Sigmoid colon (tissue), 7 donors: ENCODE results near the gene SEC61B. TPM values are rescaled to one million over a fixed set of nuclear protein-coding genes. Genes with fewer than 3 reads are reported as not detected.
"Not testable (repeated sequence)": the region's sequence is repeated elsewhere in the genome, so short reads cannot be mapped to it uniquely, and the experiment has no call there.

Experiments
- DNase-seq: peaks from one replicate; pipeline ENCODE4 v3.0.0-alpha.2; 2019
- H3K27ac ChIP-seq, 4 donors: fragments of 200-600 bp; sonication (generic); one replicate each; pipeline ENCODE4 v1.5.1; 2016 to 2019; ENCODE audit warnings: mild to moderate bottlenecking in 1 of 4
- H3K27me3 ChIP-seq, 3 donors: fragments of 200-600 bp; sonication (generic); one replicate each; pipeline ENCODE4 v1.5.1; 2019; ENCODE audit warnings: mild to moderate bottlenecking in 1 of 3
- H3K36me3 ChIP-seq, 4 donors: fragments of 200-600 bp; sonication (generic); one replicate each; pipeline ENCODE4 v1.5.1; 2016 to 2019
- H3K4me1 ChIP-seq, 4 donors: fragments of 200-600 bp; sonication (generic); one replicate each; pipeline ENCODE4 v1.5.1; 2017 to 2019
- H3K4me3 ChIP-seq, 4 donors: fragments of 200-600 bp; sonication (generic); one replicate each; pipeline ENCODE4 v1.5.1; 2017 to 2019; ENCODE audit warnings: mild to moderate bottlenecking in 2 of 4, moderate library complexity in 1 of 4
- H3K9me3 ChIP-seq, 4 donors: fragments of 200-600 bp in 3 of 4; sonication (generic) in 3 of 4; one replicate each; pipeline versions ENCODE4 v1.5.1 to v1.6.1; 2013 to 2019
- EP300 ChIP-seq, 4 donors: sonication (generic); formaldehyde crosslinking; IDR thresholded peaks; one replicate each; pipeline ENCODE4 v1.6.1; 2017; ENCODE audit warnings: antibody characterized with exemption in 4 of 4
- POLR2A ChIP-seq, 2 donors: fragments of 450-650 bp; IDR thresholded peaks; one replicate each; pipeline ENCODE4 v1.6.1; 2016; ENCODE audit warnings: antibody characterized with exemption in 2 of 2, mild to moderate bottlenecking in 2 of 2, moderate library complexity in 2 of 2
- POLR2AphosphoS5 ChIP-seq, 4 donors: sonication (generic); formaldehyde crosslinking; IDR thresholded peaks; one replicate each; pipeline ENCODE4 v1.6.1; 2017; ENCODE audit warnings: antibody characterized with exemption in 4 of 4
- WGBS, 2 donors: extraction: QIAGEN DNeasy Blood & Tissue Kit; methylation state at CpG; one replicate each; pipeline ENCODE4 v1.1.7; 2013; 5-methylcytosine and 5-hydroxymethylcytosine counted together
- intact Hi-C: fragments of 100-400 bp; cut with DNase I; formaldehyde crosslinking; loops from one replicate; pipeline ENCODE4 v1.15.1; 2023
- polyA plus RNA-seq, 3 donors: library from polyadenylated mRNA; stranded (reverse); fragments of 200-250 nt; gene quantifications; one replicate each; pipeline ENCODE4 v1.2.3, GENCODE V29; 2013
- total RNA-seq, 4 donors: library from RNA; depleted of rRNA; stranded (reverse); fragments of >200 nt; gene quantifications; one replicate each; pipeline ENCODE4 v1.1.0, GENCODE V29; 2016
- TF ChIP-seq, protein P1 (sequence below), 4 experiments: fragments of 450-650 bp in 3 of 4; fragments of 200-600 bp in 1 of 4; IDR thresholded peaks; one replicate each; pipeline ENCODE4 v1.5.1; 2016 to 2019; ENCODE audit warnings: antibody characterized with exemption in 4 of 4, mild to moderate bottlenecking in 3 of 4, moderate library complexity in 2 of 4
- donor health status: healthy with polysubstance abuse.
- donor health status: Bipolar disorder and iron deficiency.
- donor health status: healthy.

Gene SEC61B
- total and polyA plus RNA-seq, 7 donors, result 37.1 to 343 (median 70.3) TPM

DNA sequence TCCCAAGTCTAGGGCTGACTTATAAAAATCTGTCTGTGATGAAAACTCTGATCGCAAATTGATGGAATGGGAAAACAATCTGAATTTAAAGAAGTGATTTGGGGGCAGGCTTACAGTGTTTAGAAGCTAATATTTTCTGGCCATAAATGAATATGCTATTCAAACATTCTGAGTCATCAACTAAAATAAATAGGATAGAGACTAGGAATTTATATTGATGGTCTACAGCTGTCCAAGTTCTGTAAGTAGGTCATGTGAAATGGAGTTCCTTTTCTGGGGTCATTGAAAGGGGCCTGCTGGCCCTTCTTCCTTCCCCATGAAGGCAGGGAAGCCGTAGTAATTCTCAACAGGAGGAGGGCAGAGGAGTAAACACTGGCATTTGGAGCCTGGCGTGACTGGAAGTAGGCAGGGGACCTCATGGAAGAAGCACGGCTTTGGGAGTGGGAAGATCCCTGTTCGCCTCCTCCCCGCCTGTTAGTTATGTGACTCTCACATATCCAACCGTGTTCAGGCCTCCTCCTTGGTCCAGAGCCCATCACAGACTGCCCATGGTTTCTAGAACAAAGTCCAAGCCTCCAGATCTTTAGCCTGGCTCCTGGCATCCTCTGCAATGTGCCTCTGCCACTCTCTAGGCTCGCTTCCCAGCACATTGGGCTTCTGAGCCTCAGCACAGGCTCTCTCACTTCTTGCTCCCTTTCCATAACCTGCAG, 32.0 kb upstream of the SEC61B start:
- H3K27me3 ChIP-seq, result no peaks in the 10 kb centered on the region
- DNase-seq, result no peak
- no peaks in the 10 kb centered on the region for H3K9me3 ChIP-seq
- H3K4me1 ChIP-seq, result peaks cover 0 to 2% (median under 1%) of the 10 kb centered on the region in 4 donors
- 76% methylated on average over 8 of the region's 8 CpGs for WGBS, 2 donors
- H3K27ac ChIP-seq, result no peak overlapping the region
- no peaks in the 10 kb centered on the region for H3K36me3 ChIP-seq
- TF ChIP-seq POLR2A (IDR thresholded peaks at IDR 0.05) (no peak), EP300 (IDR thresholded peaks at IDR 0.05) (no peak), POLR2AphosphoS5 (IDR thresholded peaks at IDR 0.05) (no peak)
- TF ChIP-seq, protein P1, sequence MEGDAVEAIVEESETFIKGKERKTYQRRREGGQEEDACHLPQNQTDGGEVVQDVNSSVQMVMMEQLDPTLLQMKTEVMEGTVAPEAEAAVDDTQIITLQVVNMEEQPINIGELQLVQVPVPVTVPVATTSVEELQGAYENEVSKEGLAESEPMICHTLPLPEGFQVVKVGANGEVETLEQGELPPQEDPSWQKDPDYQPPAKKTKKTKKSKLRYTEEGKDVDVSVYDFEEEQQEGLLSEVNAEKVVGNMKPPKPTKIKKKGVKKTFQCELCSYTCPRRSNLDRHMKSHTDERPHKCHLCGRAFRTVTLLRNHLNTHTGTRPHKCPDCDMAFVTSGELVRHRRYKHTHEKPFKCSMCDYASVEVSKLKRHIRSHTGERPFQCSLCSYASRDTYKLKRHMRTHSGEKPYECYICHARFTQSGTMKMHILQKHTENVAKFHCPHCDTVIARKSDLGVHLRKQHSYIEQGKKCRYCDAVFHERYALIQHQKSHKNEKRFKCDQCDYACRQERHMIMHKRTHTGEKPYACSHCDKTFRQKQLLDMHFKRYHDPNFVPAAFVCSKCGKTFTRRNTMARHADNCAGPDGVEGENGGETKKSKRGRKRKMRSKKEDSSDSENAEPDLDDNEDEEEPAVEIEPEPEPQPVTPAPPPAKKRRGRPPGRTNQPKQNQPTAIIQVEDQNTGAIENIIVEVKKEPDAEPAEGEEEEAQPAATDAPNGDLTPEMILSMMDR (IDR thresholded peaks at IDR 0.05), result no peak
- no peak overlapping the region for H3K4me3 ChIP-seq
- intact Hi-C loops, result loop anchor here (10.0 kb wide), 1 partner anchor 1025 kb away; no protein-coding TSS in a partner anchor

DNA sequence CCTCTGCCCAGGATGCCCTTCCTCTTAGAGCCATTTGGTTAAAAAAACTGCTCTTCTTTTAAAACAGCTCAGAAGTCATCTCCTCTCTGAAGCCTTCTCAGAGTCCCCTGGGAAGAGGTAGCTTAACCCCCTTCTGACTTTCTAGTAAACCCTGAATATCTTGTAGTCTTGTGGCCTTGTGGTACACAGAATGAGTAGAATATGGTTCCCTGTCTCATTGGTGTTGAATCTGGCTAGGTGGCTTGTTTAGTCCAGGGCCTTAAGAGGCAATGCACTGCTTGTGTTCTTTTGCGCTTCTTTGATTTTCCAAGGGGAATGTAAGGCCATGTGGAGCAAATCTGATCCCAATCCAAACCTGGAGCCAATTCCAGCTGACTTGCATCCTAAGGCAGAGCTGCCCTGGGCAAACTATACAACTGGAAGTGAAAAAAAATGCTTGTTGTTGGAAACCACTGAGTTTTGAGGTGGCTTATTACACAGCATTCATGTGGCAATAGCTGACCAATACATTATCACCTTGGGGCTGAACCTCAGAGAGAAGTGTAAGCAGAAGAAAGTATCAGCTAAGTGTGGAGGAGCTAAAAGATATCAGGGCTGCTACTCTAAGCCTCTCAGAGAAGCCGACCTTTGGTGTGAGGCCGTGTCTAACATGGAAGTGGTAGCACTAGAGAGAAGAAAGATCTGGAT, 31.3 kb upstream of the SEC61B start:
- Histone ChIP-seq H3K36me3 (no peaks in the 10 kb centered on the region), H3K27me3 (no peaks in the 10 kb centered on the region), H3K4me1 (no peaks in the 10 kb centered on the region), H3K4me3 (no peak overlapping the region), H3K27ac (no peak overlapping the region), H3K9me3 (no peaks in the 10 kb centered on the region)
- intact Hi-C loops, result no loop called here
- 96 to 98% methylated on average over 3 of the region's 3 CpGs for WGBS, 2 donors
- no peak for DNase-seq
- no peak for TF ChIP-seq POLR2A (IDR thresholded peaks at IDR 0.05)
- TF ChIP-seq POLR2AphosphoS5 (IDR thresholded peaks at IDR 0.05), result no peak
- TF ChIP-seq EP300 (IDR thresholded peaks at IDR 0.05), result no peak
- TF ChIP-seq, protein P1 (IDR thresholded peaks at IDR 0.05), result no peak

DNA sequence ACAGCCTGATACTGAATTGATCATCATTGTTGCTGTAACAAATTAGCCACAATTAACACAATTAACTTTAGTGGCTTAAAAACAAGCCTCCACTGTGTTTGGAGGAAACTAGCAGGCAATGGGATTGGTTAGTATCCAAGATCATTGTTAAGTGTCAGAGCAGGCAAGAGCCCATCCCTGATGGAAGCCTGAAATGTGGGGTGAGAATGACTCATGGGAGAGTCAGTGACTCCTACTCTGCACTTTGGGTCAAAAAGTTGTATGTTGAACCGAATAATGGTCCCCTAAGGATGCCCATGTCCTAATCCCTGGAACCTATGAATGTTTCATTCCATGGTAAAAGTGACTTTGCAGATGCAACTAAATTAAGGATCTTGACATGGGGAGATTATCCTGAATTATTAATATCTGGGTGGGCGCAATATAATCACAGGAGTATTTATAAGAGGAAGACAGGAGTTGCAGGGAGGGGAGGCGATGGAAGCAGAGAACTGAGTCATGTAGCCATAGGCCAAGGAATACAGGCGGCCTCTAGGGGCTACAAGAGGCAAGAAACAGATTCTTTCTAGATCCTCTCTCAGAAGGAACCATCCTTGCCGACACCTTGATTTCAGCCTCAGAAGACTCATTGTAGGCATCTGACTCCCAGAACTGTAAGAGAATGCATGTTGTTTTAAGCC, 29.2 kb upstream of the SEC61B start:
- TF ChIP-seq POLR2A (IDR thresholded peaks at IDR 0.05) (no peak), EP300 (IDR thresholded peaks at IDR 0.05) (no peak), POLR2AphosphoS5 (IDR thresholded peaks at IDR 0.05) (no peak)
- TF ChIP-seq, protein P1 (IDR thresholded peaks at IDR 0.05), result no peak
- H3K27ac ChIP-seq, result no peak overlapping the region
- H3K36me3 ChIP-seq, result no peaks in the 10 kb centered on the region
- no peak for DNase-seq
- H3K27me3 ChIP-seq, result no peaks in the 10 kb centered on the region
- intact Hi-C loops, result no loop called here
- H3K4me3 ChIP-seq, result no peak overlapping the region
- H3K9me3 ChIP-seq, result no peaks in the 10 kb centered on the region
- 79 to 86% methylated on average over 5 of the region's 5 CpGs for WGBS, 2 donors
- no peaks in the 10 kb centered on the region for H3K4me1 ChIP-seq

DNA sequence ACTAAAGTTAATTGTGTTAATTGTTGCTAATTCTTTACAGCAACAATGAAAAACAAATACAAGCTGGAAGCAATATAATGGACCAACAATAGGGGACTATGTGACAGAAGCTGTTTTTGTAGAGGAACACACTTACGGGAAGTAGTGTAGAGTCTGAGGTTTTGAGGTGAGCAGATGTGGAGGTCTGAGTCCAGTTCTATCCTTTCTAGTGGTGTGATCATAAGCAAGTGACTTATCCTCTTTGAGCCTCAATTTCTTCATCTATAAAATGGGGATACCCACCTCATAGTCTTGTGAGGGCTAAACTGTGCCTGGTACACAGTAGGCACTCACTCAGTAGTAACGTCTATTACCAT, 28.6 kb upstream of the SEC61B start:
- intact Hi-C loops, result no loop called here
- no peak overlapping the region for H3K4me3 ChIP-seq
- no peak overlapping the region for H3K27ac ChIP-seq
- no peak for TF ChIP-seq EP300 (IDR thresholded peaks at IDR 0.05)
- no peak for TF ChIP-seq POLR2AphosphoS5 (IDR thresholded peaks at IDR 0.05)
- TF ChIP-seq, protein P1 (IDR thresholded peaks at IDR 0.05), result no peak
- no peak for TF ChIP-seq POLR2A (IDR thresholded peaks at IDR 0.05)
- no peaks in the 10 kb centered on the region for H3K27me3 ChIP-seq
- no peaks in the 10 kb centered on the region for H3K36me3 ChIP-seq
- H3K9me3 ChIP-seq, result no peaks in the 10 kb centered on the region
- DNase-seq, result no peak
- H3K4me1 ChIP-seq, result no peaks in the 10 kb centered on the region
- WGBS, 2 donors, result 23 to 59% methylated on average over 2 of the region's 2 CpGs

DNA sequence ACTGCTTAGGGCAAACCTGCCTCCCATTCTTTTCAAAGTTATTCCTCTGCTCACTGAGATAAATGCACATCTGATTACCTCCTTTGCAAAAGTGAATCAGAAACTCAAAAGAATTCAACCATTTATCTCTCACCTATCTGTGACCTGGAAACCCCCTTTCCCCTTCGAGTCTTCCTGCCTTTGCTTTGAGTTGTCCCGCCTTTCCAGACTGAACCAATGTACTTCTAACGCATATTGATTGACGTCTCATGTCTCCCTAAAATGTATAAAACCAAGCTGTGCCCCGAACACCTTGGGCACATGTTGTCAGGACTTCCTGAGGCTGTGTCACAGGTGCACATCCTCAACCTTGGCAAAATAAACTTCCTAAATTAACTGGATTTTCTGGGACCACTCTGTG, 25.6 kb upstream of the SEC61B start:
- H3K27ac ChIP-seq, H3K27me3 ChIP-seq, H3K36me3 ChIP-seq, intact Hi-C loops, H3K9me3 ChIP-seq, H3K4me1 ChIP-seq, DNase-seq, H3K4me3 ChIP-seq: not testable (repeated sequence)
- 85 to 92% methylated on average over 5 of the region's 5 CpGs for WGBS, 2 donors
